Urinary bladder (tissue), 4 donors: Measurements from ENCODE around the gene ECHDC1. TPM values are rescaled to one million over a fixed set of nuclear protein-coding genes. Genes with fewer than 3 reads are reported as not detected.
"Not testable (repeated sequence)": the region's sequence is repeated elsewhere in the genome, so short reads cannot be mapped to it uniquely, and the experiment has no call there.

ENCODE experiments used
- DNase-seq: peaks from one replicate; pipeline ENCODE4 v3.0.0-alpha.2; 2015; ENCODE audit errors: extremely low spot score
- H3K27ac ChIP-seq: one replicate; pipeline ENCODE4 v1.5.1; 2013; ENCODE audit warnings: low read depth, mild to moderate bottlenecking, moderate library complexity
- H3K36me3 ChIP-seq: one replicate; pipeline ENCODE4 v1.6.1; 2013; ENCODE audit warnings: mild to moderate bottlenecking, moderate library complexity; ENCODE audit not compliant: insufficient read depth
- H3K4me1 ChIP-seq: one replicate; pipeline ENCODE4 v1.6.1; 2013; ENCODE audit warnings: mild to moderate bottlenecking, moderate library complexity; ENCODE audit not compliant: insufficient read depth
- H3K4me3 ChIP-seq: one replicate; pipeline ENCODE4 v1.5.1; 2013; ENCODE audit warnings: low read depth, low read length
- WGBS: extraction: QIAGEN DNeasy Blood & Tissue Kit; methylation state at CpG from one replicate; pipeline ENCODE4 v1.1.7; 2013; 5-methylcytosine and 5-hydroxymethylcytosine counted together
- polyA plus RNA-seq: library from polyadenylated mRNA; stranded (reverse); fragments of 200-250 nt; gene quantifications from one replicate; pipeline ENCODE4 v1.2.3, GENCODE V29; 2013
- total RNA-seq: library from RNA; depleted of rRNA; stranded (reverse); fragments of >200 nt; gene quantifications from one replicate; pipeline ENCODE4 v1.2.3, GENCODE V29; 2014
- donor health status: healthy with polysubstance abuse.
- donor health status: healthy.

ECHDC1 gene
- total and polyA plus RNA-seq, 2 donors: 44.9 to 103 TPM

- DNase-seq: no peak
- Histone ChIP-seq H3K36me3 (no peaks in the 10 kb centered on the region), H3K4me1 (no peaks in the 10 kb centered on the region), H3K4me3 (no peak overlapping the region), H3K27ac (no peak overlapping the region)
- 89% methylated on average over 2 of the region's 2 CpGs for WGBS
Measured at GRCh38 chr6:127352524-127352923, 9.1 kb upstream of the ECHDC1 start.

- Histone ChIP-seq H3K4me1 (no peaks in the 10 kb centered on the region), H3K27ac (no peak overlapping the region), H3K4me3 (no peak overlapping the region), H3K36me3 (no peaks in the 10 kb centered on the region)
- DNase-seq: no peak
- WGBS: 99% methylated on average over 2 of the region's 2 CpGs
Measured at GRCh38 chr6:127349980-127350379, 6.6 kb upstream of the ECHDC1 start.

- DNase-seq: no peak
- H3K36me3 ChIP-seq: no peaks in the 10 kb centered on the region
- no peaks in the 10 kb centered on the region for H3K4me1 ChIP-seq
- 98% methylated on average over 10 of the region's 10 CpGs for whole genome bisulfite sequencing
- H3K4me3 ChIP-seq: no peak overlapping the region
- H3K27ac ChIP-seq: no peak overlapping the region
Measured at GRCh38 chr6:127348028-127348661, 4.7 kb upstream of the ECHDC1 start.

- Histone ChIP-seq H3K27ac (no peak overlapping the region), H3K36me3 (no peaks in the 10 kb centered on the region), H3K4me1 (peaks cover 2% of the 10 kb centered on the region), H3K4me3 (no peak overlapping the region)
- 72% methylated on average over 2 of the region's 2 CpGs for WGBS
- no peak for DNase-seq
Measured at GRCh38 chr6:127347178-127347577, 3.8 kb upstream of the ECHDC1 start.

- no peak for DNase-seq
- no peaks in the 10 kb centered on the region for H3K36me3 ChIP-seq
- H3K27ac ChIP-seq: no peak overlapping the region
- no peak overlapping the region for H3K4me3 ChIP-seq
- peaks cover 2% of the 10 kb centered on the region for H3K4me1 ChIP-seq
Measured at GRCh38 chr6:127345521-127345920, 2.1 kb upstream of the ECHDC1 start.

- Histone ChIP-seq H3K36me3 (no peaks in the 10 kb centered on the region), H3K4me1 (peaks cover 2% of the 10 kb centered on the region), H3K4me3 (peak overlapping the region; percentile 59), H3K27ac (no peak overlapping the region)
- 5% methylated on average over 24 of the region's 24 CpGs for WGBS
- DNase-seq: peak; percentile 13
Measured at GRCh38 chr6:127343809-127344659, 625 bp upstream of the ECHDC1 start.

GRCh38 chr6:127342296-127342945 lies 988 bp downstream of the ECHDC1 start:
- Histone ChIP-seq H3K27ac (peak overlapping the region; percentile 60), H3K4me3 (peak overlapping the region; percentile 59)
- 10% methylated on average over 10 of the region's 10 CpGs for whole genome bisulfite sequencing

GRCh38 chr6:127341471-127342202 lies 1.8 kb downstream of the ECHDC1 start:
- peaks cover 2% of the 10 kb centered on the region for H3K4me1 ChIP-seq
- no peak for DNase-seq
- no peaks in the 10 kb centered on the region for H3K36me3 ChIP-seq
- H3K27ac ChIP-seq: no peak overlapping the region
- H3K4me3 ChIP-seq: peak overlapping the region; percentile 59
- WGBS: 73% methylated on average over 9 of the region's 9 CpGs

More at GRCh38 chr6:127342296-127342945, 988 bp downstream of the ECHDC1 start:
- H3K36me3 ChIP-seq: no peaks in the 10 kb centered on the region
- H3K4me1 ChIP-seq: peaks cover 2% of the 10 kb centered on the region
- peak; percentile 10 for DNase-seq

- H3K27ac ChIP-seq: no peak overlapping the region
- H3K4me3 ChIP-seq: no peak overlapping the region
- no peaks in the 10 kb centered on the region for H3K36me3 ChIP-seq
- H3K4me1 ChIP-seq: peaks cover 2% of the 10 kb centered on the region
- no peak for DNase-seq
Measured at GRCh38 chr6:127340171-127340570, 3.2 kb downstream of the ECHDC1 start.

- Histone ChIP-seq H3K36me3 (no peaks in the 10 kb centered on the region), H3K4me3 (no peak overlapping the region), H3K4me1 (peaks cover 2% of the 10 kb centered on the region), H3K27ac (no peak overlapping the region)
- DNase-seq: no peak
- 86% methylated on average over 1 of the region's 1 CpG for WGBS
Measured at GRCh38 chr6:127338936-127339335, 4.5 kb downstream of the ECHDC1 start.

- no peak for DNase-seq
- H3K4me3 ChIP-seq: no peak overlapping the region
- H3K27ac ChIP-seq: no peak overlapping the region
- WGBS: 69% methylated on average over 4 of the region's 4 CpGs
- no peaks in the 10 kb centered on the region for H3K36me3 ChIP-seq
- no peaks in the 10 kb centered on the region for H3K4me1 ChIP-seq
Measured at GRCh38 chr6:127332383-127332961, 10.9 kb downstream of the ECHDC1 start.

GRCh38 chr6:127331256-127331655 lies 12.2 kb downstream of the ECHDC1 start:
- not testable (repeated sequence) for DNase-seq, H3K36me3 ChIP-seq, H3K4me3 ChIP-seq, H3K4me1 ChIP-seq, H3K27ac ChIP-seq
- 72% methylated on average over 3 of the region's 3 CpGs for WGBS

- no peak overlapping the region for H3K4me3 ChIP-seq
- H3K27ac ChIP-seq: no peak overlapping the region
- H3K4me1 ChIP-seq: no peaks in the 10 kb centered on the region
- no peak for DNase-seq
- H3K36me3 ChIP-seq: peaks cover 1% of the 10 kb centered on the region
Measured at GRCh38 chr6:127328043-127328609, 15.3 kb downstream of the ECHDC1 start.
